ENCODE measurements around the gene JAKMIP2.

Gene JAKMIP2

DNA sequence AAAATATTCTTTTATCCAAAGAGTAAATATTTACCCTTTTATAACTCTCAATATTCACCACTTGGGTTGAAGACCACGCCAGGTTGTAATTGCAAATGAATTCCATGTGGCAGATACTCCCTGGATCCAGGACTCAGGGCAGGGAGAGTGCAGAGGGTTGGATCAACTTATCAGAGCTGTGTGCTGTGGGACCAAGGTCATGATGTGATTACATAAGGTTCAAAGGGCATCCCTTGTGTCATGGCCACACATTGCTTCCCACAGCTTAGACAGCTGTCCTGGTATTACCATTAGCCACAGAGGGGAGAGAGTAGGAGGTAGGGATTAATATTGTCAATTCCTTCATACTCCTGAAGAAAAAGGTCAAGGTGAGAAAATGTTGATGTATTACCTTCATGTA lies 133.9 kb downstream of the JAKMIP2 start:
- DNase-seq (ENCODE audit: low read depth), result no peak
- H3K4me3 ChIP-seq (ENCODE audit: low read length), result no peak overlapping the region
- TF ChIP-seq, protein P1, sequence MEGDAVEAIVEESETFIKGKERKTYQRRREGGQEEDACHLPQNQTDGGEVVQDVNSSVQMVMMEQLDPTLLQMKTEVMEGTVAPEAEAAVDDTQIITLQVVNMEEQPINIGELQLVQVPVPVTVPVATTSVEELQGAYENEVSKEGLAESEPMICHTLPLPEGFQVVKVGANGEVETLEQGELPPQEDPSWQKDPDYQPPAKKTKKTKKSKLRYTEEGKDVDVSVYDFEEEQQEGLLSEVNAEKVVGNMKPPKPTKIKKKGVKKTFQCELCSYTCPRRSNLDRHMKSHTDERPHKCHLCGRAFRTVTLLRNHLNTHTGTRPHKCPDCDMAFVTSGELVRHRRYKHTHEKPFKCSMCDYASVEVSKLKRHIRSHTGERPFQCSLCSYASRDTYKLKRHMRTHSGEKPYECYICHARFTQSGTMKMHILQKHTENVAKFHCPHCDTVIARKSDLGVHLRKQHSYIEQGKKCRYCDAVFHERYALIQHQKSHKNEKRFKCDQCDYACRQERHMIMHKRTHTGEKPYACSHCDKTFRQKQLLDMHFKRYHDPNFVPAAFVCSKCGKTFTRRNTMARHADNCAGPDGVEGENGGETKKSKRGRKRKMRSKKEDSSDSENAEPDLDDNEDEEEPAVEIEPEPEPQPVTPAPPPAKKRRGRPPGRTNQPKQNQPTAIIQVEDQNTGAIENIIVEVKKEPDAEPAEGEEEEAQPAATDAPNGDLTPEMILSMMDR (IDR thresholded peaks at IDR 0.05; ENCODE audit: insufficient read depth, low read depth, low read length, missing control alignments), result no peak

DNA sequence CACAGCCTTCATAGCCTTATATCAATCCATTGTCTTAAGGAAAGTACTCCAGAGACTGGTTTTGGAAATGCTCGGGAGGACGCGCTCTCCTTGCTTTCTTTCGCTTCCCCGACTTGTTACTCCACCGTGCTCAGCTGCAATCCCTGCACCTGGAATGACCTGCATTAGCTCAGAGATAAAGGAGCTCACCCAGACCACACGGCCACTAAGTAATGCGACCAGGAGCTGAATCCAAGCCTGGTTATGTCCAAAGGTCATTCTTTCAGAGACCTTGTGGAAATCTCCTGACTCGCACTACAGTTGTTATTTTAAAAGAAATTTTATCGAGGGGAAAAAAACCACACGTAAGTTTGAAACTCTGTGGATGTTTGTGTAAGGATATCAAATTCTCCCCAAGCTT lies 137.3 kb downstream of the JAKMIP2 start:
- DNase-seq (ENCODE audit: low read depth), result no peak
- no peak overlapping the region for H3K4me3 ChIP-seq (ENCODE audit: low read length)
- TF ChIP-seq, protein P1 (IDR thresholded peaks at IDR 0.05; ENCODE audit: insufficient read depth, low read depth, low read length, missing control alignments), result no peak

DNA sequence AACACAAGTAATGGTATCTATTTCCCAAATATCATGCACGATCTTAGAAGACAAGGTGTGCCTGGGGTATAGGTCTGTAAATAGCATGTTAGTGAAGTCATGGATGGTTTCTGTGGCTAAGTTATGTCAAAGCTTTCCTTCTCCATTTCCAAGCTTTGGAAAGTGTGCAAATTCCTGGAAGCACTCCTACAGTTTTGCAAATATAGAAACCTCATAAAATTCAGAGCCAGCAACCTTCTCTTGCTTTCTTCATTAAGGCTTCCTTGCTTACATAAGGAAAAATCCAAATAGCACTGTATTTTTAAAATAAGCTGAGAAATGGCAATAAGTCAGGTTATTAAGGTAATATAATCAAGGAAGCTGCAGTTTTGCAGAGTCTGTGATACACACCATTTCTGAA lies 138.1 kb downstream of the JAKMIP2 start:
- no peak overlapping the region for H3K4me3 ChIP-seq (ENCODE audit: low read length)
- DNase-seq (ENCODE audit: low read depth), result no peak
- TF ChIP-seq, protein P1 (IDR thresholded peaks at IDR 0.05; ENCODE audit: insufficient read depth, low read depth, low read length, missing control alignments), result no peak

DNA sequence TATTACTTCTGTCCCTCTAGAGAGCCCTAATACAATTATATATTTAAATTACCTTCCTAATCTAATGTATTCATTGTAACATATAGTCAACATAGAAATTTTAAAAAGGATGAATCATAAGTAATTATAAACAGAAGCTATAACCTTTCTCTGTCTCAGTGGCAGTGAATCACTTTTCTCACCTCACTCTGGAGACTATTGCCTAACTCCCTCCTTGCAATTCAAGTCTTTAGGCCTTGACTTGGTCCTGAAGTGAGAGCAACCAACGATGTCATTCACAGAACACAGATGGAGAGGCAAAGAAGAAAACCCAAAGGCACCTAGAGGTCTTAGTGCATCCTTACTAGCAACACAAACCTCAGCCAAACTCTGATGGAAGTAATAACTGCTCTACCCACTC lies 139.4 kb downstream of the JAKMIP2 start:
- TF ChIP-seq, protein P1 (IDR thresholded peaks at IDR 0.05; ENCODE audit: insufficient read depth, low read depth, low read length, missing control alignments), result no peak
- H3K4me3 ChIP-seq (ENCODE audit: low read length), result no peak overlapping the region
- peak; percentile 89 for DNase-seq (ENCODE audit: low read depth)

DNA sequence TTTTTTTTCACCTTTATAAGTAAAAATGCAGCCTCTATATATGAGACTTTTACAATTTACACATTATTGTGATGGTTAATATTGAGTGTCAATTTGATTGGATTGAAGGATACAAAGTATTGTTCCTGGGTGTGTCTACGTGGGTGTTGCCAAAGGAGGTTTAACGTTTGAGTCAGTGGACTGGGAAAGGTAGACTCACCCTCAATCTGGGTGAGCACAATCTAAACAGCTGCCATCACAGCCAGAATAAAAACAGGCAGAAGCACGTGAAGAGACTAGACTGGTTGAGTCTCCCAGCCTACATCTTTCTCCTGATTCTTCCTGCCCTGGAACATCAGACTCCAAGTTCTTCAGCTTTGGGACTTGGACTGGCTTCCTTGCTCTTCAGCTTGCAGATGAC lies 139.9 kb downstream of the JAKMIP2 start:
- peak; percentile 72 for DNase-seq (ENCODE audit: low read depth)
- H3K4me3 ChIP-seq (ENCODE audit: low read length), result no peak overlapping the region
- TF ChIP-seq, protein P1 (IDR thresholded peaks at IDR 0.05; ENCODE audit: insufficient read depth, low read depth, low read length, missing control alignments), result no peak

DNA sequence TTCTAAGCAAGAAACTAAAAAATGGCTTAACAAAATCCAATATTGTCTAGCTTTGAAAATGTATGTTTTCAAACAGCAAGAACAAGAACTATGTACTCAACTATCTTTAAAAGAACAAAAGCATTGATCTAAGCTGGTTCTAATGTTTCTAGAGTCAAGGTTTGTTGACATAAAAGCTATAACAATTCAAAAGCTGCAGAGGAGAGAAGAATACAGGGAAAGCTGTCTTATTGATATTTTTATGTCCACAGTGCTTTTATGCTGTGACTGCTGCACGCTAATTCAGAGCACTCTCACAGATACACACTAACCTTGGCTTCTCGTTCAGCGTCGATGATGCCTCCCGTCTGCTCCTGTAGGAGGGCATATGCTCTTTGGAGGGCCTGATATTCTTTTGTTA lies 143.2 kb downstream of the JAKMIP2 start:
- DNase-seq (ENCODE audit: low read depth), result no peak
- no peak overlapping the region for H3K4me3 ChIP-seq (ENCODE audit: low read length)
- TF ChIP-seq, protein P1 (IDR thresholded peaks at IDR 0.05; ENCODE audit: insufficient read depth, low read depth, low read length, missing control alignments), result no peak

DNA sequence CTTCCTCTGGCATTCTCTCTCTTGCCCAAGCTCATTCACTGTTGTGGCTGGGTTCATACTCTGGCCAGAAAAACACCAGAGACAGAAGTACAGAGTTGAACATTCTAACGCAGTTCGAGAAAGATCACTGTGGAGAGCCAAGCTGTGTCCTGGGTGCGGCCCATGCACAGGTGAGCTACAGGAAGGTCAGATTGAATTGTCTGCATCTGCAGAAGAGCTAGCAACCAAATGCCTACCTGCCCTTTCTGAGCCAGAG lies 145.9 kb downstream of the JAKMIP2 start:
- TF ChIP-seq, protein P1 (IDR thresholded peaks at IDR 0.05; ENCODE audit: insufficient read depth, low read depth, low read length, missing control alignments), result no peak
- no peak for DNase-seq (ENCODE audit: low read depth)
- H3K4me3 ChIP-seq (ENCODE audit: low read length), result no peak overlapping the region

Measured in epithelial cell of esophagus (primary cell).